Measurements from ENCODE around the gene EEF1AKMT1. TPM values are rescaled to one million over a fixed set of nuclear protein-coding genes. Genes with fewer than 3 reads are reported as not detected.
"Not testable (repeated sequence)": the region's sequence is repeated elsewhere in the genome, so short reads cannot be mapped to it uniquely, and the experiment has no call there.

Gene EEF1AKMT1
- total RNA-seq, 1 experiment from 2014 or later = 9.2 TPM

GRCh38 chr13:20749377-20749776, 24.4 kb downstream of the EEF1AKMT1 start:
- no peak for DNase-seq (ENCODE audit: low spot score)
- intact Hi-C loops (cut with micrococcal nuclease; ENCODE audit: unreplicated experiment) = no loop called here
- H3K9me3 ChIP-seq (ENCODE audit: low read depth, low read length, poor library complexity, severe bottlenecking) = peaks cover 32% of the 10 kb centered on the region
- H3K4me1 ChIP-seq (ENCODE audit: insufficient read depth, low read length, poor library complexity, severe bottlenecking) = no peaks in the 10 kb centered on the region
- no peak overlapping the region for H3K4me3 ChIP-seq (ENCODE audit: low read depth, low read length, poor library complexity, severe bottlenecking)
- H3K27me3 ChIP-seq (replicated peaks; ENCODE audit: insufficient read depth, low read depth, low read length, poor library complexity) = no peaks in the 10 kb centered on the region
- no peak for TF ChIP-seq CTCF (conservative IDR thresholded peaks at IDR 0.05; ENCODE audit: low read depth, low read length)
- ChIA-PET POLR2A (ENCODE audit: low non-redundant PET) (no interaction called here), CTCF (no interaction called here)
- no peak overlapping the region for H3K27ac ChIP-seq (ENCODE audit: low read depth, low read length, poor library complexity, severe bottlenecking)
- no TSS peak for BruUV-seq (replicated peaks)
- no peaks in the 10 kb centered on the region for H3K36me3 ChIP-seq (ENCODE audit: insufficient read depth, low read length, poor library complexity, severe bottlenecking)

GRCh38 chr13:20743830-20744404, 29.8 kb downstream of the EEF1AKMT1 start:
- intact Hi-C loops (cut with micrococcal nuclease; ENCODE audit: unreplicated experiment); H3K27me3 ChIP-seq (replicated peaks; ENCODE audit: insufficient read depth, low read depth, low read length, poor library complexity); BruUV-seq (replicated peaks); POLR2A ChIA-PET (ENCODE audit: low non-redundant PET); H3K4me3 ChIP-seq (ENCODE audit: low read depth, low read length, poor library complexity, severe bottlenecking); DNase-seq (ENCODE audit: low spot score); H3K27ac ChIP-seq (ENCODE audit: low read depth, low read length, poor library complexity, severe bottlenecking); CTCF ChIA-PET; H3K4me1 ChIP-seq (ENCODE audit: insufficient read depth, low read length, poor library complexity, severe bottlenecking); H3K36me3 ChIP-seq (ENCODE audit: insufficient read depth, low read length, poor library complexity, severe bottlenecking); H3K9me3 ChIP-seq (ENCODE audit: low read depth, low read length, poor library complexity, severe bottlenecking): not testable (repeated sequence)

GRCh38 chr13:20740021-20740420, 33.7 kb downstream of the EEF1AKMT1 start:
- Histone ChIP-seq H3K4me3 (ENCODE audit: low read depth, low read length, poor library complexity, severe bottlenecking) (no peak overlapping the region), H3K9me3 (ENCODE audit: low read depth, low read length, poor library complexity, severe bottlenecking) (no peaks in the 10 kb centered on the region), H3K4me1 (ENCODE audit: insufficient read depth, low read length, poor library complexity, severe bottlenecking) (no peaks in the 10 kb centered on the region), H3K27ac (ENCODE audit: low read depth, low read length, poor library complexity, severe bottlenecking) (no peak overlapping the region), H3K27me3 (replicated peaks; ENCODE audit: insufficient read depth, low read depth, low read length, poor library complexity) (no peaks in the 10 kb centered on the region), H3K36me3 (ENCODE audit: insufficient read depth, low read length, poor library complexity, severe bottlenecking) (no peaks in the 10 kb centered on the region)
- ChIA-PET POLR2A (ENCODE audit: low non-redundant PET) (no interaction called here), CTCF (no interaction called here)
- intact Hi-C loops (cut with micrococcal nuclease; ENCODE audit: unreplicated experiment) = no loop called here
- no TSS peak for BruUV-seq (replicated peaks)
- no peak for TF ChIP-seq CTCF (conservative IDR thresholded peaks at IDR 0.05; ENCODE audit: low read depth, low read length)
- TF ChIP-seq EZH2 (IDR thresholded peaks at IDR 0.05; ENCODE audit: borderline replicate concordance, low read depth, low read length, poor library complexity, severe bottlenecking) = no peak
- no peak for DNase-seq (ENCODE audit: low spot score)

GRCh38 chr13:20738616-20739015, 35.1 kb downstream of the EEF1AKMT1 start:
- TF ChIP-seq CTCF (conservative IDR thresholded peaks at IDR 0.05; ENCODE audit: low read depth, low read length) (no peak), EZH2 (IDR thresholded peaks at IDR 0.05; ENCODE audit: borderline replicate concordance, low read depth, low read length, poor library complexity, severe bottlenecking) (no peak)
- Histone ChIP-seq H3K27ac (ENCODE audit: low read depth, low read length, poor library complexity, severe bottlenecking) (no peak overlapping the region), H3K9me3 (ENCODE audit: low read depth, low read length, poor library complexity, severe bottlenecking) (no peaks in the 10 kb centered on the region), H3K4me1 (ENCODE audit: insufficient read depth, low read length, poor library complexity, severe bottlenecking) (no peaks in the 10 kb centered on the region), H3K4me3 (ENCODE audit: low read depth, low read length, poor library complexity, severe bottlenecking) (no peak overlapping the region), H3K36me3 (ENCODE audit: insufficient read depth, low read length, poor library complexity, severe bottlenecking) (no peaks in the 10 kb centered on the region), H3K27me3 (replicated peaks; ENCODE audit: insufficient read depth, low read depth, low read length, poor library complexity) (no peaks in the 10 kb centered on the region)
- ChIA-PET POLR2A (ENCODE audit: low non-redundant PET) (no interaction called here), CTCF (no interaction called here)
- intact Hi-C loops (cut with micrococcal nuclease; ENCODE audit: unreplicated experiment) = no loop called here
- no peak for DNase-seq (ENCODE audit: low spot score)
- BruUV-seq (replicated peaks) = no TSS peak

Data from A673 (cell line).